Right cardiac atrium (tissue), 5 donors: Measurements from ENCODE around the gene FALEC. TPM values are rescaled to one million over a fixed set of nuclear protein-coding genes. Genes with fewer than 3 reads are reported as not detected.

Source experiments
- microRNA-seq, 2 donors: library from miRNA; unstranded; fragments of <30 nt; microRNA quantifications; one replicate each; pipeline ENCODE4 v1.2.0, GENCODE V29; 2020 to 2021
- polyA plus RNA-seq: library from polyadenylated mRNA; stranded (reverse); fragments of 200-250 nt; gene quantifications from one replicate; pipeline ENCODE4 v1.2.3, GENCODE V29; 2013
- total RNA-seq, 4 donors: library from RNA; stranded (reverse); fragmentation: NEBNext Ultra II Directional; extraction: Animal tissue kit (Norgen Biotek cat#: 25700); gene quantifications; one replicate each; pipeline ENCODE4 v1.2.1, GENCODE V29; 2021
- donor health status: healthy with polysubstance abuse.
- donor health status: DM: no; HTN: yes; CAD: no.
- donor health status: DM: no; HTN: no; CAD: no.
- donor health status: DM: no; HTN: yes; CAD: no; lungs with severe emphysema.
- donor health status: DM: yes; HTN: yes; CAD: no.

Gene FALEC
- total and polyA plus RNA-seq, 5 donors, result 0.60 to 0.70 TPM; not detected in 3

Small RNA genes within 50 kb of the gene (microRNA-seq; reads per million reads assigned to microRNA genes)
- gene MIR4257, result 0 reads per million in 2 donors
- gene MIR6878, result 0 to 0.42 reads per million in 2 donors

Other genes with a start within 250 kb of the FALEC start
- gene APH1A, start 246.7 kb upstream of the FALEC start, total RNA-seq, result 10 to 100 TPM; 71.3 to 84.2 (median 73.4) TPM
- 80.0 TPM for gene APH1A, start 246.7 kb upstream of the FALEC start, polyA plus RNA-seq
- gene C1orf54, start 243.0 kb upstream of the FALEC start, total RNA-seq, result 10 to 100 TPM; 10.4 to 12.0 (median 10.6) TPM
- gene C1orf54, start 243.0 kb upstream of the FALEC start, polyA plus RNA-seq, result 15.6 TPM
- 10 to 100 TPM in 3 of 4 donors, 1 to 10 TPM in 1; 5.5 to 20.4 (median 11.4) TPM for gene CIART, start 233.2 kb upstream of the FALEC start, total RNA-seq
- gene CIART, start 233.2 kb upstream of the FALEC start, polyA plus RNA-seq, result 14.1 TPM
- gene MRPS21, start 221.9 kb upstream of the FALEC start, total RNA-seq, result 10 to 100 TPM; 64.5 to 81.4 (median 72.6) TPM
- gene MRPS21, start 221.9 kb upstream of the FALEC start, polyA plus RNA-seq, result 110 TPM
- gene PRPF3, start 194.2 kb upstream of the FALEC start, total RNA-seq, result 10 to 100 TPM; 21.8 to 27.0 (median 26.0) TPM
- gene PRPF3, start 194.2 kb upstream of the FALEC start, polyA plus RNA-seq, result 19.4 TPM
- 10 to 100 TPM; 24.5 to 32.4 (median 26.7) TPM for gene RPRD2, start 151.6 kb upstream of the FALEC start, total RNA-seq
- 10.0 TPM for gene RPRD2, start 151.6 kb upstream of the FALEC start, polyA plus RNA-seq
- 10 to 100 TPM; 15.1 to 23.2 (median 22.1) TPM for gene TARS2, start 28.3 kb upstream of the FALEC start, total RNA-seq
- gene TARS2, start 28.3 kb upstream of the FALEC start, polyA plus RNA-seq, result 20.0 TPM
- gene ECM1, start 7.6 kb upstream of the FALEC start, total RNA-seq, result 10 to 100 TPM; 25.5 to 46.8 (median 34.8) TPM
- 24.1 TPM for gene ECM1, start 7.6 kb upstream of the FALEC start, polyA plus RNA-seq
- gene ADAMTSL4, start 33.7 kb downstream of the FALEC start, total RNA-seq, result 10 to 100 TPM; 22.6 to 57.0 (median 37.2) TPM
- gene ADAMTSL4, start 33.7 kb downstream of the FALEC start, polyA plus RNA-seq, result 26.3 TPM
- 100 to 1,000 TPM in 1 of 4 donors, 10 to 100 TPM in 3; 65.5 to 130 (median 80.2) TPM for gene MCL1, start 63.9 kb downstream of the FALEC start, total RNA-seq
- 78.7 TPM for gene MCL1, start 63.9 kb downstream of the FALEC start, polyA plus RNA-seq
- gene ENSA, start 113.9 kb downstream of the FALEC start, total RNA-seq, result 100 to 1,000 TPM; 111 to 122 (median 118) TPM
- gene ENSA, start 113.9 kb downstream of the FALEC start, polyA plus RNA-seq, result 81.6 TPM
- 10 to 100 TPM; 14.8 to 21.7 (median 19.1) TPM for gene GOLPH3L, start 181.4 kb downstream of the FALEC start, total RNA-seq
- 11.4 TPM for gene GOLPH3L, start 181.4 kb downstream of the FALEC start, polyA plus RNA-seq
- gene HORMAD1, start 205.1 kb downstream of the FALEC start, total RNA-seq, result under 1 TPM; 0.26 to 0.64 (median 0.54) TPM
- gene HORMAD1, start 205.1 kb downstream of the FALEC start, polyA plus RNA-seq, result not detected